Activated B cell treated with CpG ODN at 0.5 μM for 24 hours (primary cell): Measurements from ENCODE around the gene FCN1. TPM values are rescaled to one million over a fixed set of nuclear protein-coding genes. Genes with fewer than 3 reads are reported as not detected.

Experiments used
- ATAC-seq: fragments of 200-7000 bp; cut with Tn5 transposase; one replicate; pipeline ENCODE4 v1.10.0; 2021; ENCODE audit warnings: low read depth, mild to moderate bottlenecking, moderate library complexity
- CTCF ChIA-PET: fragments of 350-600 bp; sonication (Branson Sonifier 250); formaldehyde crosslinking; loops from one replicate; lab custom pipeline; 2021; ENCODE audit warnings: antibody characterized with exemption; lab: Charles Lee
- POLR2A ChIA-PET: fragments of 350-600 bp; sonication (Branson Sonifier 250); formaldehyde crosslinking; loops from one replicate; lab custom pipeline; 2021; ENCODE audit warnings: antibody characterized with exemption; lab: Charles Lee
- DNase-seq: peaks from one replicate; pipeline ENCODE4 v3.0.0; 2022
- H3K27ac Mint-ChIP-seq: one replicate; pipeline ENCODE4 v1.8.0; 2020; ENCODE audit warnings: mixed read lengths
- H3K27me3 Mint-ChIP-seq: one replicate; pipeline ENCODE4 v1.8.0; 2021; ENCODE audit warnings: mixed read lengths
- H3K36me3 Mint-ChIP-seq: one replicate; pipeline ENCODE4 v1.8.0; 2021; ENCODE audit warnings: low read depth, mixed read lengths
- H3K4me1 Mint-ChIP-seq: one replicate; pipeline ENCODE4 v1.8.0; 2021; ENCODE audit warnings: mixed read lengths
- H3K4me3 Mint-ChIP-seq: one replicate; pipeline ENCODE4 v1.8.0; 2020; ENCODE audit warnings: mild to moderate bottlenecking, mixed read lengths
- H3K9me3 Mint-ChIP-seq: one replicate; pipeline ENCODE4 v1.8.0; 2020; ENCODE audit warnings: mixed read lengths
- intact Hi-C: fragments of 100-400 bp; cut with micrococcal nuclease; formaldehyde crosslinking; loops from one replicate; pipeline ENCODE4 v1.15.1; 2024
- total RNA-seq: library from RNA; stranded (reverse); gene quantifications from 2 replicates; pipeline ENCODE4 v1.2.3, GENCODE V29; 2022
- TF ChIP-seq, protein P1 (sequence below): fragments of 200-600 bp; IDR thresholded peaks from one replicate; pipeline ENCODE4 v1.8.0; 2022; ENCODE audit warnings: antibody characterized with exemption, mild to moderate bottlenecking

FCN1 gene
- total RNA-seq, 1 donor from 2014 or later: 0.44 TPM

GRCh38 chr9:134950386-134951210, 32.9 kb upstream of the FCN1 start:
- ChIA-PET CTCF (no interaction called here), POLR2A (no interaction called here)
- Mint-ChIP-seq H3K36me3 (no peaks in the 10 kb centered on the region), H3K27ac (no peak overlapping the region), H3K27me3 (no peaks in the 10 kb centered on the region), H3K4me3 (no peak overlapping the region), H3K4me1 (no peaks in the 10 kb centered on the region), H3K9me3 (peaks cover 2% of the 10 kb centered on the region)
- DNase-seq (no peak), ATAC-seq (no peak)
- TF ChIP-seq, protein P1, sequence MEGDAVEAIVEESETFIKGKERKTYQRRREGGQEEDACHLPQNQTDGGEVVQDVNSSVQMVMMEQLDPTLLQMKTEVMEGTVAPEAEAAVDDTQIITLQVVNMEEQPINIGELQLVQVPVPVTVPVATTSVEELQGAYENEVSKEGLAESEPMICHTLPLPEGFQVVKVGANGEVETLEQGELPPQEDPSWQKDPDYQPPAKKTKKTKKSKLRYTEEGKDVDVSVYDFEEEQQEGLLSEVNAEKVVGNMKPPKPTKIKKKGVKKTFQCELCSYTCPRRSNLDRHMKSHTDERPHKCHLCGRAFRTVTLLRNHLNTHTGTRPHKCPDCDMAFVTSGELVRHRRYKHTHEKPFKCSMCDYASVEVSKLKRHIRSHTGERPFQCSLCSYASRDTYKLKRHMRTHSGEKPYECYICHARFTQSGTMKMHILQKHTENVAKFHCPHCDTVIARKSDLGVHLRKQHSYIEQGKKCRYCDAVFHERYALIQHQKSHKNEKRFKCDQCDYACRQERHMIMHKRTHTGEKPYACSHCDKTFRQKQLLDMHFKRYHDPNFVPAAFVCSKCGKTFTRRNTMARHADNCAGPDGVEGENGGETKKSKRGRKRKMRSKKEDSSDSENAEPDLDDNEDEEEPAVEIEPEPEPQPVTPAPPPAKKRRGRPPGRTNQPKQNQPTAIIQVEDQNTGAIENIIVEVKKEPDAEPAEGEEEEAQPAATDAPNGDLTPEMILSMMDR: no peak
- intact Hi-C loops: no loop called here

GRCh38 chr9:134949681-134950385, 32.1 kb upstream of the FCN1 start:
- H3K4me3 Mint-ChIP-seq: no peak overlapping the region
- no peaks in the 10 kb centered on the region for H3K4me1 Mint-ChIP-seq
- H3K27ac Mint-ChIP-seq: no peak overlapping the region
- peaks cover 2% of the 10 kb centered on the region for H3K9me3 Mint-ChIP-seq
- H3K27me3 Mint-ChIP-seq: no peaks in the 10 kb centered on the region
- no peak for ATAC-seq
- DNase-seq: no peak
- CTCF ChIA-PET: no interaction called here
- TF ChIP-seq, protein P1: no peak
- H3K36me3 Mint-ChIP-seq: no peaks in the 10 kb centered on the region
- POLR2A ChIA-PET: no interaction called here
- intact Hi-C loops: no loop called here

DNA sequence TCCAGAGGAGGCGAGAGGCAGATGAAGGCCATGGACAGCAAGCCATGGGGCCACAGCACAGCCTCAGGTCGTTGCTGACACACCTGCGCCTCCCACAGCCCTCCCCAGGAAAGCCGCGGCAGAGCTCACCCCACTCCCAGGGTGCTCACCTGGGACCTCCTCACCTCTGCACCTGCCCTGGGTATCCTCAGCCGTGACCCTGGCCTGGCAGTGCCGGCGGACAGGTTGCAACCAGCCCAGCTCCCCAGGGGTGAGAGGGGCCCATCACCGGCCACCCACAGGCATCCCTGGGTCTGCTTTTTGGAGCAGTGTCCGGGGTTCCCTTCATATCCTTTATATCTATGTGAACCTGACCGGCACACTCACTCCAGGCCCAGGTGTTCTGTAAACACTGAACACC, 30.4 kb upstream of the FCN1 start:
- DNase-seq (no peak), ATAC-seq (no peak)
- Mint-ChIP-seq H3K27me3 (peaks cover 3% of the 10 kb centered on the region), H3K9me3 (peaks cover 2% of the 10 kb centered on the region), H3K36me3 (no peaks in the 10 kb centered on the region), H3K4me3 (no peak overlapping the region), H3K4me1 (no peaks in the 10 kb centered on the region), H3K27ac (no peak overlapping the region)
- POLR2A ChIA-PET: no interaction called here
- CTCF ChIA-PET: no interaction called here
- intact Hi-C loops: no loop called here
- TF ChIP-seq, protein P1: no peak

DNA sequence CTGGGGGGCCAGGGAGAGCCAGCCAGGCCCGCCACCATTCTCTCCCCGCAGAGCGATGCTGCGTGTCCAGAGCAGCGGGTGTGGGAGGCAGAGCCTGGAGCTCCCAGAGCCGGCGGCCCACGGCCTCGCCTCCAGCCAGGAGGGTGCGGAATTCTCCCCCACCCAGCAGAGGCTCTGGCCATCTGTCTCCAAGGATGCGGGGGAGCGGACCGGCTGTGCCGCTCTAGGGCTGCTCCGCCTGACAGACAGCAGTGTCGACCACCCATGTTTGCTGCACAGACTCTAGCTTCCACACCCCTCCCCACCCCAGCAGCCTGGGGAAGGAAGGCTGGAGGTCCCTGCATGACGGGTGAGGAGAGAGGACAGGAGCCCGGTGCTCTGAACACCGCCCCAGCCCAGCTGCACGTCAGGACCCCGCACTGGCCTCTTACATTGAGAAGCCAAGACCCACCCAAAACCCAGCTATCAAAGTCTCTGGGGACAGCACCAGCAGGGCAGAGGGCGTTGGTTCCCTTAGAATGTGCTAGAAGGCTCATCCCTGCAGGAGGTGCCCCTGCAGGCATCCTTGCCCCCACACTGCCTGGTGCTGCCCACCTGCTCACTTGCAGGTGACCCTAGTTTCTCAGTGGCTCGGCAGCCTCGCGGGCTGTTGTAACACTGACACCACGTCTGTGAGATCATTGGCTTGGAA, 29.7 kb upstream of the FCN1 start:
- no peak overlapping the region for H3K27ac Mint-ChIP-seq
- intact Hi-C loops: no loop called here
- peaks cover 7% of the 10 kb centered on the region for H3K27me3 Mint-ChIP-seq
- DNase-seq (no peak), ATAC-seq (no peak)
- TF ChIP-seq, protein P1: no peak
- ChIA-PET POLR2A (no interaction called here), CTCF (no interaction called here)
- H3K4me1 Mint-ChIP-seq: no peaks in the 10 kb centered on the region
- H3K36me3 Mint-ChIP-seq: no peaks in the 10 kb centered on the region
- H3K9me3 Mint-ChIP-seq: peaks cover 2% of the 10 kb centered on the region
- H3K4me3 Mint-ChIP-seq: no peak overlapping the region

- POLR2A ChIA-PET: no interaction called here
- DNase-seq (no peak), ATAC-seq (no peak)
- Mint-ChIP-seq H3K9me3 (no peaks in the 10 kb centered on the region), H3K36me3 (no peaks in the 10 kb centered on the region), H3K4me1 (no peaks in the 10 kb centered on the region), H3K4me3 (no peak overlapping the region), H3K27ac (no peak overlapping the region), H3K27me3 (peaks cover 7% of the 10 kb centered on the region)
- CTCF ChIA-PET: no interaction called here
- TF ChIP-seq, protein P1: no peak
- intact Hi-C loops: no loop called here
Observed at GRCh38 chr9:134946663-134947062, 29.0 kb upstream of the FCN1 start.
